PFSK-1 (cell line): Measurements from ENCODE around the gene C22orf31.

Source experiments
- FOXP2 ChIP-seq: optimal IDR thresholded peaks from 2 replicates; pipeline ENCODE3; 2011; ENCODE audit warnings: borderline replicate concordance, control low read depth, inconsistent platforms; ENCODE audit not compliant: insufficient read depth; ENCODE audit errors: extremely low read length, extremely low read depth
- POLR2AphosphoS5 ChIP-seq: IDR thresholded peaks from 2 replicates; pipeline ENCODE4 v1.6.1; 2012; ENCODE audit warnings: low read depth, mild to moderate bottlenecking, control low read depth, low read length, moderate library complexity
- SIN3A ChIP-seq: IDR thresholded peaks from 2 replicates; pipeline ENCODE4 v1.6.1; 2012; ENCODE audit warnings: mild to moderate bottlenecking, low read length, moderate library complexity, borderline replicate concordance; ENCODE audit not compliant: insufficient read depth
- TAF1 ChIP-seq: IDR thresholded peaks from 2 replicates; pipeline ENCODE4 v1.6.1; 2012; ENCODE audit warnings: low read length, control low read depth, borderline replicate concordance; ENCODE audit not compliant: insufficient read depth
- TF ChIP-seq, protein P1 (sequence below), 2 experiments: IDR thresholded peaks; 2 replicates each; pipeline versions ENCODE4 v1.6.1 to v1.8.0; 2011 to 2012; ENCODE audit warnings: low read depth in 2 of 2, low read length in 2 of 2, control low read depth in 1 of 2, inconsistent platforms in 1 of 2, mild to moderate bottlenecking in 1 of 2, moderate library complexity in 1 of 2; ENCODE audit not compliant: insufficient read depth in 1 of 2

Gene C22orf31

DNA sequence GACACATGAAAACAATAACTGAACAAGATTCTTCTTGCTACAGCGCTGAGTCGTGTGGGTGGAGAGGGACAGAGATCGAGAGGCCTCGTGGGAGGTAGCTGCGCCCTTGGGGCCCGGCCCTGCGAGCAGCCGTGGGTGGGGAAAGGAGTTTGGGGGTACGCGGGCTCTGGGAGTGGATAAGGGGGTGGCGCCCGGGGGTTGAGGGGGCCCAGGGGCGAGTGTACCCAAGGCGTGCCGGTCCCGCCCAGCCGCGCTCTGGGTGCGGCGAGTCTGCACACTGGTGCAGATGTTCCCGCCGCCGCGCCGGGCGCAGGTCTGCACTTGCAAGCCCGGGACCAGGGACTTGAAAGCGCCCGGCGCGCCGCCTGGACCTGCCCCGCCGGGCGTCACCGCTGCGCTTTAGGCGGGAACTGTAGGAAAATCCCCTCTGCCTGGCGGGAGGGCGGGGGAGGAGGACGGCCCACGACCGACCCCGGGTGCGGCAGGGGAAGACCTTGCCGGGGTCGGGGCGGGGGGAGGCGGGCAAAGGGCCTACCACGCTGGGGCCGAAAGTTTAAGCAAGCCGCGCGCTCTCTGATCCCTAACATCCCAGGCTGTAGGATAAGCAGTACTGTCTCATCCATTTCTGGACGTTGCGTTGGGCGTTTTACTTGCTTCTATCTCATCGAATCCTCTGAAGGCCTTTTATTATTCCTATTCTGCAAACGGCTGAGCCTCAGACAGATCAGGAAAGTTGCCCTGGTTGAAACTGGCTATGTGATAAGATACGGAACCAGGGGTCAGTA lies 9.8 kb upstream of the C22orf31 start:
- TF ChIP-seq, protein P1, sequence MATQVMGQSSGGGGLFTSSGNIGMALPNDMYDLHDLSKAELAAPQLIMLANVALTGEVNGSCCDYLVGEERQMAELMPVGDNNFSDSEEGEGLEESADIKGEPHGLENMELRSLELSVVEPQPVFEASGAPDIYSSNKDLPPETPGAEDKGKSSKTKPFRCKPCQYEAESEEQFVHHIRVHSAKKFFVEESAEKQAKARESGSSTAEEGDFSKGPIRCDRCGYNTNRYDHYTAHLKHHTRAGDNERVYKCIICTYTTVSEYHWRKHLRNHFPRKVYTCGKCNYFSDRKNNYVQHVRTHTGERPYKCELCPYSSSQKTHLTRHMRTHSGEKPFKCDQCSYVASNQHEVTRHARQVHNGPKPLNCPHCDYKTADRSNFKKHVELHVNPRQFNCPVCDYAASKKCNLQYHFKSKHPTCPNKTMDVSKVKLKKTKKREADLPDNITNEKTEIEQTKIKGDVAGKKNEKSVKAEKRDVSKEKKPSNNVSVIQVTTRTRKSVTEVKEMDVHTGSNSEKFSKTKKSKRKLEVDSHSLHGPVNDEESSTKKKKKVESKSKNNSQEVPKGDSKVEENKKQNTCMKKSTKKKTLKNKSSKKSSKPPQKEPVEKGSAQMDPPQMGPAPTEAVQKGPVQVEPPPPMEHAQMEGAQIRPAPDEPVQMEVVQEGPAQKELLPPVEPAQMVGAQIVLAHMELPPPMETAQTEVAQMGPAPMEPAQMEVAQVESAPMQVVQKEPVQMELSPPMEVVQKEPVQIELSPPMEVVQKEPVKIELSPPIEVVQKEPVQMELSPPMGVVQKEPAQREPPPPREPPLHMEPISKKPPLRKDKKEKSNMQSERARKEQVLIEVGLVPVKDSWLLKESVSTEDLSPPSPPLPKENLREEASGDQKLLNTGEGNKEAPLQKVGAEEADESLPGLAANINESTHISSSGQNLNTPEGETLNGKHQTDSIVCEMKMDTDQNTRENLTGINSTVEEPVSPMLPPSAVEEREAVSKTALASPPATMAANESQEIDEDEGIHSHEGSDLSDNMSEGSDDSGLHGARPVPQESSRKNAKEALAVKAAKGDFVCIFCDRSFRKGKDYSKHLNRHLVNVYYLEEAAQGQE (IDR thresholded peaks at IDR 0.05; ENCODE audit: insufficient read depth in 1 of 2, low read depth in 2 of 2, low read length in 2 of 2), result no peak
- no peak for TF ChIP-seq FOXP2
- TF ChIP-seq TAF1, result no peak
- TF ChIP-seq POLR2AphosphoS5, result no peak
- no peak for TF ChIP-seq SIN3A

DNA sequence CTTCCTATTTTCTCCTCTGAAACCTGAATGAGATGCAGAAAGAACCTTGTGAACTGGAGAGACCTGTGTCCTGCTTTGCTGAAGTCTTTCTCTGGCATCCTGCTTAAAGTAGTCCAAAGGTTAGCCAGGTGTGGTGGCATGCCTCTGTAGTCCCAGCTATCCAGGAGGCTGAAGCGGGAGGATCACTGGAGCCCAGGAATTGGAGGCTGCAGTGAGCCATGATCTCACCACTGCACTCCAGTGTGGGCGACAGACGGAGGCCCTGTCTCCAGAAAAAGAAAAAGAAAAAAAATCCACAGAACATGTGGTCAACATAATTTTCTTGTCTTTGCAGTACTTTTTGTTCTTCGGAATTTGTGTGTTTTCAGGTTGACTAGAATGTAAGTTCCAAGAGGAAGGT lies 8.9 kb upstream of the C22orf31 start:
- TF ChIP-seq FOXP2, result no peak
- TF ChIP-seq, protein P1 (IDR thresholded peaks at IDR 0.05; ENCODE audit: insufficient read depth in 1 of 2, low read depth in 2 of 2, low read length in 2 of 2), result no peak
- no peak for TF ChIP-seq TAF1
- TF ChIP-seq SIN3A, result no peak
- no peak for TF ChIP-seq POLR2AphosphoS5

DNA sequence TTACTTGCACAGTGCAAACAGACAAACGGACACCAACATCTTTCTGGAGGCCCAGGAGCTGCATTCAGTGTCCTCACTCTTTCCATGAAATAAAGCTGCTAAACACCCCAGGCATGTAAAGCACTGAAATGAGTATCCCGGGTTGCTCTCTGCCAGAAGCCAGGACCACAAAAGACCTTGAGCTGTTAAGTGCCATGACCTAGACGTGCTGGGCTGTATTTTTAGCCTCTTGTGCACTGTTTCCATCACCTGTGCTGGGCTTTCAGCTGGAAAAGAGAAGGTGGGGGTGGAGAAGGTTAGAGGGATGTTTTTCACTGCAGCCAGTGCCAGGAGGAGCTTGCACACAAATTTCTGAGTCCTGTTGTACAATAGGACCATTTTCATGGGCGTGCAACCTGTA lies 7.8 kb upstream of the C22orf31 start:
- TF ChIP-seq FOXP2, result no peak
- TF ChIP-seq SIN3A, result no peak
- TF ChIP-seq POLR2AphosphoS5, result no peak
- no peak for TF ChIP-seq TAF1
- TF ChIP-seq, protein P1 (IDR thresholded peaks at IDR 0.05; ENCODE audit: insufficient read depth in 1 of 2, low read depth in 2 of 2, low read length in 2 of 2), result no peak

DNA sequence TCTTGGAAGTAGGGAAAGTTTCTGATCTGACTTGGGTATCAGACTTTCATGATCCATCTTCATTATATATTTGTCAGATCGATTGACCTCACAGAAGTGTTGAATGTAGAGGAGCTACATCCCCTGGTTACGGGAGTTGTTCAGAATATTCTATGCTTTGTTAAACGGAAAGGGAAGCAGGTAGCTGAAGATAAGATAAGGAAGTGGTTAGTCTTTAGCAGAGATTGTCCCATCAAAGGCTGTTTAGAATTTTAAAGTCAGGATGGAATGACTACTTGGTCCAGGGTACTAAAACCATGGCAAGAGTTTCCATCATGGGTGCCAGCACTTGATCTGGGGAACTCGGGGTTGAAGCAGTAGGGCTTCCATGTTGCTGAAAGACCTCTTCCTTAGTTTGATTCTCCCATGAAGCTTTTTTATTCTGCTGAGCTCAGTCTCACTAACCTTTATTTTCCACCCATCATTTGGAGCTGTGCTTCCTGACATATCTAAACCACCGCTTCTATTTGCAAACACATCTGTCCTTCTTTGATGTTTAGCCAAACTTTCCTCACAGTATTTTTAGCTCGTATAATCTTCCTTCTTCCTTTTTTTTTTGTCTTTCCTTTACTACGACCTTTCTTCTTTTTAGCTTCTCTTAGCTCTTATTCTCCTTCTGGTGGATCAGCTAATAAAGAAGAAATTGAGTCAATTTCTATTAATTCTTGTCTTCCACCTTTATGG lies 4.0 kb upstream of the C22orf31 start:
- TF ChIP-seq FOXP2 (no peak), POLR2AphosphoS5 (no peak), TAF1 (no peak), SIN3A (no peak)
- TF ChIP-seq, protein P1 (IDR thresholded peaks at IDR 0.05; ENCODE audit: insufficient read depth in 1 of 2, low read depth in 2 of 2, low read length in 2 of 2), result no peak
